ENCODE results near the gene C16orf87.
"Not testable (repeated sequence)": the region's sequence is repeated elsewhere in the genome, so short reads cannot be mapped to it uniquely, and the experiment has no call there.

Gene C16orf87

GRCh38 chr16:46800494-46800893 is 30.5 kb downstream of the C16orf87 start:
- DNase-seq (ENCODE audit: low read depth, low spot score): no peak

DNA sequence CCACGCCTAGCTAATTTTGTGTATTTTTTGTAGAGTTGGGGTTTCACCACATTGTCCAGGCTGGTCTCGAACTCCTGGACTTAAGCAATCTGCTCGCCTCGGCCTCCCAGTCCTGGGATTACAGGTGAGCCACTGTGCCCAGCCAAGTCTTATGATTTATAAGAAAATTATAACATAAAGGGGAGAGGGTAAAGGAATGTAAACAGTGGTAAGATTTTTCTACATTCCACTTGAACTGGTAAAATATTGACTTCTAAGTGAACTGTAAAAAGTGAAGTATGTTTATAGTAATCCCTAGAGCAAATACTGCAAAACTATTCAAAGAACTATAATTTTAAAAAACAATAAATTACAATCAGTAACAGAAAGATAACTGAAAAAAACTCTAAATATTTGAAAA is 33.5 kb downstream of the C16orf87 start:
- DNase-seq (ENCODE audit: low read depth, low spot score): no peak

DNA sequence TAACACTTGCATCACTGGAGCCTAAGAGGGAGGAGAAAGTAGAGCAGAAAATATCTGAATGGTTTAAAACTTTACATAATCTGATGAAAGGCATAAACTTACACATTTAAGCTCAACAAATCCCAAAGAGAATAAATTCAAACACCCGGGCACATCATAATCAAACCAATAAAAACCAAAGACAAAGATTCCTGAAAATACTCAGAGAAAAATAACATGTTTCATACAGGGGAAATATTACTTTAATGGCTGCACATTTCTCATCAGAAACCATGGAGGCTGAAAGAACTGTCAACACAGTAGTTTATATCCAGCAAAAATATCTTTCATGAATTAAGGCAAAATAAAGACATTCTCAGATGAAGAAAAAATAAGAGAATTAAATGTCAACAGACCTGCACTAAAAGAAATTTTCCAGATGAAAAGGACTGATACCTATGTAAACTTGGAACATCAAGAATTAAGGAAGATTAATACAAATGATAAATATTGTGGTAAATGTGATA is 34.2 kb downstream of the C16orf87 start:
- DNase-seq (ENCODE audit: low read depth, low spot score): no peak

GRCh38 chr16:46793841-46794240 is 37.1 kb downstream of the C16orf87 start:
- DNase-seq (ENCODE audit: low read depth, low spot score): no peak

DNA sequence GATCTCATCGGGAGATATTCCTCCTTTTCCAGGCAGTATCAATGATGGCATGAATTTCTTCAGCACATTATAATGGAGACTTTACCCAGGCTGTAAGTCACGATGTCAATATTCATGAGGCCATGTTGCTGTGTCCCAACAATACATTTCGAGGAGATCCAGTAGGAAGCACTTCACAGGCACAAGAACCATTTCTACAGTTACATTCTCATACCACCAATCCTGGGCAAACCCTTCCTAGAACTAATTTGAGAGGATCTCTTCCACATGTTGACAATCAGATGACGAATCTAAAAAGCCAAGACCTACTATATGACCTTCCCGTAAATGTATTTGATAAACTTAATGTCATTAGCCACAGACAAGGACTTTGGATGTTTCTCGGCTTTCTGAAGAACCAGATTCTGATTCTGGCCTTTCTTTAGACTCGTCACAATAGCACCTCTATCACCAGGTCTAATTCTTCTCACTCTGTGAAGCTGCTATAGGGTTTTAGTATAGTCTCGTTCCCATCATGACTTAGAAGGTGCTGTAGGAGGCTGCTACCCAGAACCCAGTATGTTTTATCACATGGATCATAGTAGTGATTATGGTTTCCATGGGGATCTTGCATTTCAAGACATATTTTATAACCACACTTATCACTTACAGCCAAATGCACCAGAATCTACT is 40.2 kb downstream of the C16orf87 start:
- no peak for DNase-seq (ENCODE audit: low read depth, low spot score)

DNA sequence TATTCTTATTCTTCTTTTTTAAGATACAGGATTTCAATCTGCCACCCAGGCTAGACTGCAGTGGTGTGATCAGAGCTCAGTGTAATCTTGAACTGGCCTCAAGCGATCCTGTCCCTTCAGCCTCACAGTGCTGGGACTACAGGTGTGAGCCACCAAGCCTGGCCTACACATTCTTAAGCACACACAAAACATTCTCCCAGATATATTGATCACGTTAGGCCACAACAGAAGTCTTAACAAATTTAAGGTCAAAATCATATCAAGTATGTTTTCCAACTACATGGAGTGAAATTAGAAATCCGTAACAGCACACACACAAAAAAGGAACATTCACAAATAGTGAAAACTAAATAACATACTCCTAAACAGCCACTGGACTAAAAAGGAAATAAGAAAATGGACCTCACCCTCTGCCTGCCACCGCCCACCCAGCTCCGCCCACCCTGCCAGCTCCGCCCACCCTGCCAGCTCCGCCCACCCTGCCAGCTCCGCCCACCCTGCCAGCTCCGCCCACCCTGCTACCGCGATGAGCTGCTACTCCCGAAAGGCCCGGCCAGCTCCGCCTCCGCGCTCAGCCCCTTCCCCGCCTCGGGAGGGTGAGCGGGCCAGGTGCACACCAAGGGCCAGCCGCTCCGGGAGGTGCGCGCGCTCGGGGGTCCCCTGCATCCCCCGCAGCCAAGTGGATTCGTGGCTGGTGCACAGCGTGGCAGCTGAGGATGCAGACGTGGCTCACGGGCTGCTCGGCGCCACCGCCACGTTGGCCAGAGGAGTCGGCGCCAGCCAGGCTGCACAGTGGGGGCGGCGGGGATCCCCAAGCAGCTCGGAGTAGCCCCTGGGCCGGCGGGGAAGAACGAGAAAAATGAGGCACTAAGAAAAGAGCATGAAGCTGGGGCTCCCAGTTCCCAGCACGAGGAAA is 41.2 kb downstream of the C16orf87 start:
- DNase-seq (ENCODE audit: low read depth, low spot score): peak; percentile 84

GRCh38 chr16:46788891-46789474 is 42.0 kb downstream of the C16orf87 start:
- DNase-seq (ENCODE audit: low read depth, low spot score): no peak

DNA sequence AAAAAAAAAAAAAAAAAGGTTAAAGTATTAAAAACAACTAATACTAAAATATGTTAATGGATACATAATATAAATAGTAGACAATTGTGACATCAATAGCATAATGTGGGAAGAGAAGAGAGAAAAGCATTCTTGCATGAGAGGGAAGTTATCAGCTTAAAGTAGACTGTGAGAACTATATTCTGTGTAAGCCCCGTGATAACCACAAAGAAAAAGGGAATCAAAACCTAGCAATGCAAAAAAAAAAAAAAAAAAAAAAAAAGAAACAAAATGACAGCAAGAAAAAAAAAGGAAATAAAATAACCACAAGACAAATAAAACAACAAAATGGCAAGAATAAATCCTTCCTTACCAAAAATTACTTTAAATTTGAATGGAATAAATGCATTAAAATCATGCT is 43.1 kb downstream of the C16orf87 start:
- DNase-seq (ENCODE audit: low read depth, low spot score): no peak

- DNase-seq (ENCODE audit: low read depth, low spot score): peak; percentile 86
These were observed 45.7 kb downstream of the C16orf87 start for GRCh38 chr16:46785076-46785845.

- not testable (repeated sequence) for DNase-seq (ENCODE audit: low read depth, low spot score)
These were observed 46.4 kb downstream of the C16orf87 start for GRCh38 chr16:46784569-46784968.

GRCh38 chr16:46783800-46784199 is 47.2 kb downstream of the C16orf87 start:
- DNase-seq (ENCODE audit: low read depth, low spot score): no peak

DNA sequence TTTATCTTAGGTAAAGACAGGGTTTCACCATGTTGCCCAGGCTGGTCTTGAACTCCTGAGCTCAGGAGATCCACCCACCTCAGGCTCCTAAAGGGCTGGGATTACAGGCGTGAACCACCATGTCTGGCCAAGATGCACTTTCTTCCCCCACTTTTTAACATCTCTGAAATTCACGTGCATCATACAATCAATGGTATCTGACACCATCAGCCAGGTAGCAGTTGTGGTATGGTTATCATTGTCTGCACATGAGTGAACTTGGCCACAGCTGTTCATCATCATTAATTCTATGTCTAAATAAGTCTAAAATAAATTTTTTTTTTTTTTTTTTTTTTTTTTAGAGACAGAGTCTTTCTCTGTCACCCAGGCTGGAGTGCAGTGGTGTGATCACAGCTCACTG is 48.7 kb downstream of the C16orf87 start:
- no peak for DNase-seq (ENCODE audit: low read depth, low spot score)

GRCh38 chr16:46777804-46778203 is 53.2 kb downstream of the C16orf87 start:
- DNase-seq (ENCODE audit: low read depth, low spot score): no peak

GRCh38 chr16:46775214-46775613 is 55.8 kb downstream of the C16orf87 start:
- DNase-seq (ENCODE audit: low read depth, low spot score): no peak

- DNase-seq (ENCODE audit: low read depth, low spot score): no peak
These were observed 56.2 kb downstream of the C16orf87 start for GRCh38 chr16:46774743-46775177.

DNA sequence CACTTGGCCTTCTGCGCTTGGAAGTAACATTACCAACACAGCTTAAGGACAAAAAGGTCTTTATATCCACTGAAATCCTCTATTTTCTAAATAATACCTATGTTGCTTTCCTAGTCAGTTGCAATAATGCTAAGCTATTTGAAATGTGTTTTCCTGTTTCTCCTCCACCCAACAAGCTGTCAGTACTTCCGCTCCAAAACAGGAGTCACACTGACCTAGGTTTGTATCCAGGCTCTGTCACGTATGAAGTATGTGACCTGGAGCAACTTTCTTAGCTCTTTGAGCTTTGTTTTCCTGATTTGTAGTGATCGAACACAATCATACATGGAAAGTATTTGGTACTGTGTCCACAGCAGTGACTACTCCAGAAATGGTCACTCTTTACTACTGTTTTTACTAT is 58.5 kb downstream of the C16orf87 start:
- no peak for DNase-seq (ENCODE audit: low read depth, low spot score)

DNA sequence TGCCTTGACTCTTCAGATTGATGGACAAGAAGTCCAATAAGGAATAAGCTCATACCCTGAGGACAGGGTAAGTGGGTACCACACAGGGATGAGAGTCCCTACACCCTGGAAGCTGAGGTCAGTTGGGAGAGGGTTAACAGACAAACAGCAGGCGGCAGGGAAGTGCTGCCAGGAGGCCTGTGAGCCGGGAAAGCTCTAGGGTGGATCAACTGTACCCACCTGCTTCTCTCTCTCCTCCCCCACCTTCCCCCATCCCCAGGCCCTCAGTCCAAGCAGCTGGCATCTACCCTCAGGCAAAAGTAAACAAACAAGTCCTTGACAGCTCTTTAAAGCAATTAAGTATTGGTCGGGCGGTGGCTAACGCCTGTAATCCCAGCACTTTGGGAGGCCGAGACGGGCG is 62.2 kb downstream of the C16orf87 start:
- DNase-seq (ENCODE audit: low read depth, low spot score): peak; percentile 90

GRCh38 chr16:46765050-46765449 is 65.9 kb downstream of the C16orf87 start:
- DNase-seq (ENCODE audit: low read depth, low spot score): no peak

- DNase-seq (ENCODE audit: low read depth, low spot score): peak; percentile 92
These were observed 67.8 kb downstream of the C16orf87 start for GRCh38 chr16:46763147-46763546.

- no peak for DNase-seq (ENCODE audit: low read depth, low spot score)
These were observed 68.4 kb downstream of the C16orf87 start for GRCh38 chr16:46762583-46762982.

GRCh38 chr16:46759309-46759708 is 71.7 kb downstream of the C16orf87 start:
- DNase-seq (ENCODE audit: low read depth, low spot score): no peak
